NCI-H2227 (cell line): Measurements from ENCODE around the gene DAB1.

ENCODE experiments used
- DNase-seq: peaks from one replicate; lab custom pipeline; 2025; ENCODE audit not compliant: unreplicated experiment; lab: John Stamatoyannopoulos, UW

Gene DAB1

DNA sequence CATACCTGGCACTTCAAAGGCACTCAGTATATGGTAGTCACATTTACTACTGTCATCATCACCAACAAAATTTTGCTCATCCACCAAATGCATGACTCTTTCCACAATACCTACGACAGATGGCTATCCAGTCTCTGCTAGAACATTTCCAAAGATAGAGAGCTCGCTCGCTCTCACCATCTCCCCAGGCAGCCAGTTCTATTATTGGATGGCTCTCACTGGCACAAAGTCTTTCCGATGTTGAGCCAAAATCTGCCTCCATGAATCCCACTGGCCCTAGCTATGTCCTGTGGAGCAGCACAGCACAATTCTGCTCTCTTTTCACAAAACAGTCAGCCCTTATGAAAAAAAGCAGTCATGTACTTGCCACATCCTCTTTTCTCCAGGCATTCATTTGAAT is 102.1 kb downstream of the DAB1 start:
- no peak for DNase-seq

DNA sequence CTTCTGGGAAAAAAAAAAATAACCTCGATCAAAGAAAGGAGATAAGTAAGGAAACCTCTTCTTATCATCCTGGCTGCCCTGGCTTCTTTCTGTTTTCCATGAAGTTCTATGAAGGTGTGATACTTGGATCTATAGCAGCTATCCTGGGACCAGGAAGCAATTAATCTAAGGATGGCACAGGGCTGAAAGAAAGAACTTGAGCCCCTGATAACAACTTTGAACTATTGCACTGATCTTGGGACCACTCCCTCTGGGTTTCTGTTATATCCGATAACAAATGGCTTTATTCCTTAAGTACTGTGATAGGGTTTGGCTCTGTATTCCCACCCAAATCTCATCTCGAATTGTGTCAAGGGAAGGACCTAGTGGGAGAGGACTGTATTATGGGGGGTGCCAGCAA is 104.1 kb downstream of the DAB1 start:
- DNase-seq = no peak

DNA sequence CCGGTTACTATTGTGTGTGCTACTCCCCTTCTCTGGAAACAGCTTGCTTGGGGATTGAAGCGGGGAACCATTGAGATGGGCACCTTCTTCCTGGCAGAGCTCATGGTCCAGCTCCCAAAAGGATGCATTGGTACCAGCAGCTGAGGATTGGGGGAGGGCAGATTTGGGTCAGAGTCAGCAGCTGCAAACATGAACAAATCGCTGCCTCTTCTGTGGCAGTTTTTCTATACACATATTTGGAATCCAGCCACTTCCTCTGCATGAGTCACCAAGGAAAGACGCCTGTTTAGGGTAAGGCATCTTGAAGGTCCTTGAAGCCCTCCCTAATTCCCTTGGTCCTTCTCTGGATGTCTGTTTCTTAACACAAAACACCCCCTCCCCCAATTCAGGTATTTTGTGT is 104.7 kb downstream of the DAB1 start:
- DNase-seq = no peak

DNA sequence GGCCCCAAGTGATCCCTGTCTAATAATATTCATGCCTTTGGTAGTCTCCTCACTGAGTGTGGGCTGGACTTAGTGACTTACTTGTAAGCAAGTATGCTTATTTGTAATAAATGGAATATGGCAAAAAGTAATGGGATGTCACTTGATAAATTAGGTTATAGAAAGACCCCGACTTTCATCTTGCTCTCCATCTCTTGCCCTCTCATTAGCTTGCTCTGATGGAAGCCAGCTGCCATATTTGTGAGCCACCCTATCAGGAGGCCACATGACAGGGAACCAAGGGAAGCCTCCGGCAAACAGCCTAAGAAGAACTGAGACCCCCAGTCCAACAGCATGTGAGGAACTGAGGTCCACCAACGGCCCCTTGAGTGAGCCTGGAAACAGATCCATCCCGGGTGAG is 107.0 kb downstream of the DAB1 start:
- DNase-seq = no peak

DNA sequence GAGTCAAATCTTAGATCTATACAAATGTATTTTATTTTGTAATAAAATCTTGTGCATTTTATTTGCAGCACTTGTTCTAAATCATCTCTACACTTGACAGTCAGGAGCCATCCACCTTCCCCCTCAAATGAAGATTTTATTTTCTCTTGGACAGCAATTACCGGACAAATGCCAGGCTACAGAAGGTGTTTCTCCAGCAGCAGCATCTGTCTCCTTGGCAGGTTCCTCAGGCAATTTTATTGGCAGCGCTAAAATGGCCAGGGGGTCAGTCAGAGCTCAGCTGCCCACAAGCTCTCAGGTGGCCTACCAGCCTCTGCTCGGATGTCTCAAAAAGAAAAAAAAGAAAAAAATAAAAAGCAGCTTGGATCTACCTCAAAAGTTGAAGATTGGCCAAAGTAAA is 107.6 kb downstream of the DAB1 start:
- no peak for DNase-seq

DNA sequence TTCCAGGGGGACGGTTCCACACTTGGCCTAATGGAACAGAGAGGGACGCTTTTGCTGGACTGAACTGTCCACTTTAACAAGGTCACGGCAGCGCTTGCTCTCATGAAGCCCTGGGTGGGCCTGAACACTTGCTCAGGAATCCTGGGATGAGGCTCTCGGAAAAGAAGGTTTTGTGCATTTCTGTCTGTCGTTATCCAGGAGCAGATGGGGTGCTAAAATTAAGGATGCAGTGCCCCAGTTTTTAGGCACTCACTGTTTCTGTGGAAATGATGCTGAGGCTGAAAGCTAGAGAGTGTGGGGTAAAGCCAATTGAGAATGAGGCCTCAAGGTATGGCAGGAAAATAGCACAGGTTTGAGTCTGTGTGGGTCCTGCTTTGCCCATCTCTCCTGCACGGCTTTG is 111.0 kb downstream of the DAB1 start:
- DNase-seq = no peak

DNA sequence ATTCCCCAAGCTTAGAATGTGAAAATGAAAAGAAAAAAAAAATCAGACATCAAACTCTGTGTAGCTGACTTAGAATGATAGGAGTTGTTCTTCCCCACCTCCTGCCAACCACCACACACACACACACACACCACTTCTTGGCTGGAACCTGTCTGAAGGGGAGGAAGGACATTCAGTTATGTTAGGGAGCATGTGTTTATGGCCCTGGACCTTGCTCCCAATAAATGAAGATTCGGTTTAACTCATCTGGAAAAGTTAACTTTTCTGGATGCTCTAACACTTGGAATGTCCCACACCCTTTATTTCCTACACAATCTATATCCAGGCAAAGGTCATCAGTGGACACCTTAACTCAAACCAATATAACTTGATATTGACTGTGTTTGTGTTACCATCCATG is 112.4 kb downstream of the DAB1 start:
- no peak for DNase-seq

DNA sequence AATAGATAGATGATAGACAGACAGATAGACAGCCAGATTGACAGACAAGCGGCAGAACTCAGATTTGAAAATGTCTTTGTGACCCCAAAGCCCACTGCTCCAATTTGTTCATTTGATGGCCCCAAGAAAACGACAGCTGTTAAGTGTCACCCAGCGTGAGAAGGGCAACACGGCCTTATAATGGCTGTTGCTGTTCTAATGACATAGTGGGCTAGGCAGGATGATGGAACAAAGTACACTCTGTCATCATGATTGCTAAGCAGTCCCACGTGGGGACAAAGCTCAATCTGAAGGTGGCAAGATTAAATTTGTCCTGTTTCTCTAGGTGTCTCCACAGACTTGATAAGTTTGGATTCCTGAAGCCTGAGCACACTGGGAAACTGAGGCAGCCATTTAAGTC is 112.9 kb downstream of the DAB1 start:
- peak; percentile 13 for DNase-seq

DNA sequence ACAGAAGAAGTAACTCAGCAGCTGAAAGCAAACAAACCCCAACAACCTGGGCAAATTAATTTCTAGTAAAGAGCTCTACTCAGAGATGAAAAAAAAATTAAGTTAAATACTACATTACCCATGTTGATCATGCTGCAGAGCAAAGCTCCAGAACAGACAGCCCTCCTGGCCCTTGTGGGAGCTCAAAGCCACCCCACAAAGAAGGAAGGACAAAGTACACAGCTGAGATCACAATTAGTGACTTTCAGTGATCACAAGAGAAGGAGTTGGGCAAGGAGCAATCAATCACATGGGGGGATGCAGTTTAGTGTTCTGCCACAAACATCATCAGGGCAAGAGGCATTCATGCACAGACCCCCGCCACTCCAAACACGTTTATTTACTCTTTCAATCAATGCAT is 114.2 kb downstream of the DAB1 start:
- DNase-seq = no peak

DNA sequence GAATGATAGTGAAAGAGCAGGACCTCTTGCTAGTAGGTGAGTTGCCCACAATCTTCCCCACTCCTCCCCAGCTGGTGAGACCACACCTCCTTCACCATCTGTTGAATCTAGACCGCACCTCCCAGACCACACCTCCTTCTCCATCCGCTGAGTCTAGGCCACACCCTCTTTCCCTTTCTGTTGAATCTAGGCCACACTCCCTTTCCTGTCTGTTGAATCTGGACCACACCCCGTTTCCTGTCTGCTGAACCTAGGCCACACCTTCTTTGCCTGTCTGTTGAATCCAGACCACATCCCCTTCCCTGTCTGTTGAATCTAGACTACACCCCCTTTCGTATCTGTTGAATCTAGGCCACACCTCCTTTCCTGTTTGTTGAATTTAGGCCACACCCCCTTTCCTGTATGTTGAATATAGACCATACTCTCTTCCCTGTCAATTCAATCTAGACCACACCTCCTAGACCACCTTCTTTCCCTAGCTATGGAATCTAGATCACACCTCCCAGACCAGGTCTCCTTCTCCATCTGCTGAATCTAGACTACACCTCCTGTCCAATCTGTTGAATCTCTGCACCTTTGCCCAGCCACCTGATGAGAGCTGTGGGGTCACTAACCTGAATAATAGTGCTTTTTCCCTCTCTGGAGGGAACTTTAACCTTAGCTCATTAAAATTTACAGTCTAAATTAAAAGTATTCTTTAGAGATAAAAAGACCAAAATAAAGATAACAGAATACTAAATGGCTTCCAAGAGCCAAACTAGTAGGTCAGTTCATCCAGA is 116.3 kb downstream of the DAB1 start:
- DNase-seq = no peak

DNA sequence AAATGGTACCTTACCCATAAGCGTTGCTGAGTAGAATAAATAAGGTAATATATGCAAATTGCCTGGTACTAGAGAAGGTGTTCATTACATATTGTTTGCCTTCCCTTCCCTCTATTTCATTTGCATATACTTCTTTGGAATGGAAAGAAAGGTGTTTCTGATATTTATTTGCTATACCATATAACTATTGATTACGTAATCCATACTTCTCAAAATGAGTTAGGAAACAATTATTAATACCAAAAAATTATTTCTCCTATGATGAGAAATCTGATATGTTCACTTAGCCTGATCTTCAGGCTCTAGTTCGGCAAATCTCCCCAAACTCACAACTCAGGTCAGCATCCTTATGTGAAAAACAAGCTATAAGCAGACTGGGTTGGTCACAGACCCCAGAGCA is 119.3 kb downstream of the DAB1 start:
- no peak for DNase-seq

DNA sequence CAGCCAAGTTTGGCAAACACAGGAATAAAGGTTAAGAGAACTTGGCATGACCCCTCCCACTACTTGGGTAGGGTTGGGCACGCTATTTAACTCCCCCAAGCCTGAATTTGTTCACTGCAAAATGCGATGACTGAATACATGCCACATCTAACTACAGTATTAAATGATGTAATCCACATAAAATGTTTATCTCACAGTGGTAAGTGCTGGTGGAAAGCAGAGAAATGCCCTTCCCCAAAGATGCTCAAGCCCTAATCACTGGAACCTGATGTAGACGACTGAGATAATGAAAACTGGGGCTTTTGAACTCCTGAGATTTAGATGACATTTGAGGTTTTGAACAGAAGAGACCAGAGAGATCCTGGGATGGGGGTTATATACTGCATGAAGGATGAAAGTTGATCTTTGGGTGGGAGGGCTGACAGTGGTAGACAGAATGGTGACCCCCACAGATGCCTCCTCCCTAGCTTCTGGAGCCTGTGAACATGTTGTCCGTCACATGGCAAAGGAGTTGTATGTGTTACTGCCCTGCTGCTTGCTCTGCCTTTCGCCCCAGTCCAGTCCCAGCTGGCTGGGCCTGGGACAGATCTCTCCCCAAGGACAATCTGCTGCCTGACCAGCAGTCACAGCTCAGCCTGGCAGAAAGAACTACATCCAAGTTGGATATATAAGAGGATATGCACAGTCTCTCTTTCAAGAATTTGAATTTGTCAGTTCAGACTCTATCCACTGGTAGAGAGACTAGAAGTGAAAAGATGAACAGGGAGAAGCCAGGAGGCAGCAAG is 120.9 kb downstream of the DAB1 start:
- no peak for DNase-seq

DNA sequence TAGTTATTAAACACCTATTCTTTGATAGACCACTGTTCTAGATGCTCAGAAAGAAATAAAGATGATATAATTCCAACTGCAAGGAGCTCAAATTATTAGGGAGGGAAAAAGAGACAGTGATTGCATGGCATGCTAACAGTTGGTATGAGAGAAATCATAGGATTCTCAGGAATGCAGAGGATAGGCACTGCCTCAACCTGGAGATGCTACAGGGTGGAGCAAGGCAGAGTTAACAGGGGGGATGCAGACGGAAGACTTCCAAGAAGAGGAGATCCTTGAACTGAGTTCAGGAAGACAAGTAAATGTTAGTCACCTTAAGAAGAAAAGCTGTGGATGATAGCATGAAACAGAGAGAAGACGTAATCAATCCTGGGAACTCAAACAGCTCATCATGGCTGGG is 123.7 kb downstream of the DAB1 start:
- DNase-seq = no peak

DNA sequence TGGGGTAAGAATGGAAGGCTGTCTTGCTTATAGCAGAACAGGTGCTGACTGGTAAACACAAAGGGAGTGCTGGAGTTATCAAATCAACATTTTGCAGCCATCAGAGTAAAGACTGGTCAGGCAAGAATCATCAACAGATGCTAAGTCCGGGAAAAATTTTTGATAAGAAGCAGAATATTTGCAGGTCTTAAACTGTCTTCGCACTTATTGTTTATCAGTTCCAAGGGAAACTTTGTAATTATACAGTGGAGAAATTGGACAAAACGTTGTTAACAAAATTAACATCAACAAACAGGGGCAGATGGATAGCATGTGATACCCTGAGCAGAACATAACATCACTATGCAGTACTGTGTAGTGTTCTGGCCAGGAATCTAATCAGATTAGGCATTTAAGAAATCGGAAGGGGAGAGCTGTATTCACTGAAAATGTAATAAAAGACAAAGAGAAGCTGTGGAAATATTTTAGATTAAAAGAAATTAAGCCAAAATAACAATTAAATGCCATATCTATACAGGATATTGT is 127.1 kb downstream of the DAB1 start:
- DNase-seq = no peak

DNA sequence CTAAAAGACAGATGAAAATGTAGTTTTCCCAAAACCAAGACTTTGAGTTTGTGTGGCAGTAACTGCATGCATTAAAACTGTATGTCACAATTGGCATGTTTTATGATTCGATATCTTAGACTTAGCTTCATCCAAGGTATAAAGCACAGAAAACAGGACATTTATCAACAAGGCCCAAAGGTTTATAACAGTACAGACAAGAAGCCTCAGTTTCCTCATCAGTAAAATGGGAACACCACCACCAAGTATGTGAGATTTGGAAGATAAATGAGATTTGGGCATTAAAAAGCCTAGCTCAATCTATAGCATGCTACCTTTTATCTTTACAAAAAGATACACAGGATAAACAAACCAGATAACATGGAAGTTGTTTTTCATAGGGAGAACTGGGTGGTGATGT is 128.5 kb downstream of the DAB1 start:
- no peak for DNase-seq

DNA sequence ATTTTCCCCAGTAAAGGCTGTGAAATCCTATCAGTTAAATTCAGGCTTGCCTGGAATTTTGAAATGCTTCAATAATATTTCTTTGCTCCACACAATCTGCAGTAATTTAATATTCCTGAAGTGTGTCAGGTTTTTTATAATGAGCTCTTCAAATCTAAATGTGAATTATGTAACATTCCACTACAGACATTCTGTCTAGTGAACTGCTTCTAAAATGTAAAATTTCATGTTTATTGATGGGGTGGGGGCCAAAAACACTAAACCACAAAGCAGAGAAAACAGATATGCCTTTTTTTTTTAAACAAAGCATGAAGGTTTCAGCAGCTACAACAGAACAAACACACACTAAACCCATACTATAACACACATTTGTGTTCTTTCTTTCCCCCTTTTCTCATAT is 129.7 kb downstream of the DAB1 start:
- DNase-seq = no peak

DNA sequence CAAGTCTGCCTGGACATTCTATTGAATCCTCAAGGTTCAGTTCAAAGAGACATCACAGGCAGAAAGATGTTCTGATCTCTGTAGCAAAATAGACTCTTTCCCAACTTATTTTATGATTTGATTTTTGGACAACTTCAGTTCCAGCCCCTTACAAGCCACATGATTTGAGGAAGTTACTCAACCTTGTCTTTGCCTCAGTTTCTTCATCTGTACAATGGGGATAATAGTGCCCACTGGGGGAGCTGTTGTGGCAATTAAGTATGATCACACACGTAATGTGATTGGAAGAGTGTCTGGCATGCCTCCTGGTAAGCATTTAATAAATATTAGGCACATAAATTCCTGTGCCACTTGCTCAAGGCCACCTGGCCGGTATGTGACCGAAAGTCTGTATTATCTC is 130.6 kb downstream of the DAB1 start:
- no peak for DNase-seq

DNA sequence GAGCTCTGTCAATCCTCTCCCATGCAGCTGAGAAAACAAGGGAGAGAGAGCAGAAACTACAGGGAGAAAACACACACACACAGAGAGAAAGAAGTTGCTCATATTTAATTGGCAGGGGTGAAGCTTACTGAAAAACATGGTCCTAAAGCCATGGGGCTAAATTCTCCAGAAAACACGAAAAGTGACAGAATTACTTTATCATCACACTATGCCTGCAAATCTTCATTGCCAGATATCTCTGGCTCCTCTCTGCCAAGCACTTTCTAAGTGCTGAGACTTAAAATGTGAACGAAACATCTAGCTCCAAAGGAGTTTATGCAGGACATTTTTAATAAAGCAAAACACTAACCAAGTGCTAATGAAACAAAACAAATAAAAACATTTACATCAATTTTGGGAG is 134.1 kb downstream of the DAB1 start:
- no peak for DNase-seq

DNA sequence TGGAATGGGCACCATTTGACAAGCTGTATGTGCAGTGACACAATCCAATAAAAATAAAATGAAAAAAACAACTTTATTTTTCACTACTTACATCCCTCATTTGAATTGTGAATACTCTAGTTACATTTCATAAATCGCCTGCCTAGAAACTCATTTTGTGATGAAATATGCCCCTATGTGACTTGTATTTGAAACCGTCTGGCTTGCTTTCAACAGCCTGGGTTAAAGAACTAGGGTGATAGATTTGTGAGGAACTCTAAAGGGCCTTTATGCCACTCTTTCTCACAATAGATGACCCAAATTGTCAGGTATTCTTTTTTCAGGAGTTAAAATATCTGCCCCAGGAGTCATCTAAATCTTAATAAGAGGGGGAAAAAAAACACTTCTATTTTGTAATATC is 137.9 kb downstream of the DAB1 start:
- no peak for DNase-seq

DNA sequence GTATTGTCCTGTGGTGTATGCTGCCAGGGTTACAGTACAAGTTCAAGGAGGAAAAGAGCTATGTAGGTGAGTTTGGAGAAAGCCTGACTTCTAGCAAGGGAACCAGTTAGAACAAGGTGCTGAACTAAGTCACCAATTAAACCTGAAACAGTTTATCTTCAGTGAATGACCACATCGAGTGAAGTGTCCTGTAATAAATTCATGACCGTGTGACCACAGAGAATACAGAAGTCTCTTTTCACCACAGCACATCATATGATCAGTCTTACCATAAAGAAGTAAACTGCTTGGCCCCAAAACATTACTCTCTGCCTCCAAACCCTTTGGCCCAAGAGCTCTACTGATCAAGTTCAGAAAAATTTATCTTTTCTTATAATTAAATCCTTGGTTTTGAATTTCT is 141.4 kb downstream of the DAB1 start:
- DNase-seq = no peak

DNA sequence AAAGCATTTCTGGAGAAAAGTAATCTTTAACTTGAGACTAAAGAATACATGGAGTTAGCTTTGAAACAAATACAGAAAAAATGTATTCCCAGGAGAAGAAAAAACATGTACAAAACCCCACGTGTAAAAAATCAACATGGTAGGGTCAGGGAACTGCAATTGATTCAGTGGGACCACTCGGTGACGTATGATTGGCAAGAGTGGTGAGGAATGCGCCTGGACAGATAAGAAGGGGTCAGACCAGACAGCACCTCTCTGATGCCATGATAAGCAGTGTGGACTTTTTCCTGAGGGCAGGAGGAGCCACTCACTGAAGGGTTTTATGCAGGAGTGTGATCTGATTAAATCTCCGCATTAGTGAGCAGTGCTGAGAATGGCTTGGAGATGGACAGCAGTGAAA is 142.5 kb downstream of the DAB1 start:
- DNase-seq = no peak

DNA sequence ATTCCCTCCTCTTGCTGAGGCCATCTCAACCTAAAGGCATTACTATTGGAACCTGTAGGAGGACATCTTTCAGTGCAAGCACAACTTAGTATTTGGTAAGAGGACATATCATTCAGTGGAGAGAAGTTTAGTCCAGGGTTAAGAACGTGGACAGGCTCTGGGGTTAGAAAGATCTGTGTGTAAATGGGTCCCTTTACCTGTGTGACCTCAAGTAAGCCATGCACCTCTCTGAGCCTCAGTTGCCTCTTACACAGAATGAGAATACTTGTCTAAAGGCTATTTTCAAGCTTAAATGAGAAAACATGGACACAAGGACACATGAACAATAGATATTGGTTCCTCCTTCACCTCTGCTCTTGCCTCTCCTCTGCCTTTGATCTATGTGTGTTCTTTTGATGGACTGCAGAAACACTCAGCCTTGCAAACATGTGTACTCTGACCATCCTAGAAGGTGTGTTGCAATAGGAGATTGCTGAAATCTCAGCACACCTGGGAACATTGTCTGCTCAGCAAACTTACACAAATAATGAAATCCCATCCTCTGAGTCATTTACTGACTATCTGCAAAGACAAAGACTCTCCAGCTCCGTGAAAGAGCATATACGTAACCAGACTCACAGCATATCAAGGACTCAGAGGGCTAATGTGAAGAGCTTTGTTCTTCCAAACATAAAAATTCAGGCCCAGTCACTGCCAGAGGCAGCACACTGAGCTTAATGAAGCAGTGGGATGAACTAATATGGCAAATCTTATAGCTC is 143.8 kb downstream of the DAB1 start:
- no peak for DNase-seq
